ENCODE data around the gene HCN1.
"Not testable (repeated sequence)": the region's sequence is repeated elsewhere in the genome, so short reads cannot be mapped to it uniquely, and the experiment has no call there.

Gene HCN1

DNA sequence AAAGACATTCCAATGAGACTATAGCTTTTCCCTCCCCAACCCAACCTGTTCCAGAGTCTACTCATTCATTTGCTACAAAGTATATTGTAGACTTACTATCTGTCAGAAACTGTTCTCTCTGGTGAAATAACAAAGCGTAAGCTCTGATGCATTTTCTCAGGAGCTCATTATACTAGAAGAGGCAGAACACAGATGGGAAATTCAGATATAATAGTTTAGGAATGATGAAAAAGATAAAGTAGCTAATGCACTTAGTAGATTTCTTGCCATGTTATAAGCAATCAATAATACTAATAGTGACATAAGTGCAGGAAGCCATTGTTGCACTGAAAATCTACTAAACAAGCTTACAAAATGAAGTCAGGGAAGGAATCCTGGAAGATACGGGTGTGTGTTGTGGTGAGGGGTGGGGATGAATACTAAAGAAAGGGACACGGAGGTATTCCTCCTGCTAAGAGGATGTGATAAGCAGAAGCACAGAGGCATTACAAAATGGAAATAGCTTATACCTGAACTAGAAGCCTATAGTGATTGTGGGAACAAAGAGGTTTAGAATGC lies 78.2 kb downstream of the HCN1 start:
- DNase-seq (ENCODE audit: low read depth, low spot score) = no peak

DNA sequence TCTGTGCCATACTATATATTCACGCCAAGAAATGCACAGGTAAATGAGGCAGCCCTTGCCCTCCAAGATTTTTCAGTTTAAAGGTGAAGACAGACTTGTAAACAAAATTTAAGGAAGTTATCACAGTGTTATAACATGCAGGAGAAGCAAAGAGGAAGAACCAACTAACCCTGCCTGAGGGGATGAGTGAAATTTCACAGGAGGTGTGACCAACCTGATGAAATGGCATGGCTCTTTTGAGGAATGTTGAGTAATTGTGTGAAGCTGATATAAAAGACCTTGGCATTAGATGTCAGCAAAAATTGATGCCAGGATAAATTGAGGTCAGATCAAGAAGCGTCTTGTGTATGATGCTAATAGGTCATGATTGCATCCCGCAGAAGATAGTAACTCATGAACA lies 86.5 kb downstream of the HCN1 start:
- no peak for DNase-seq (ENCODE audit: low read depth, low spot score)

DNA sequence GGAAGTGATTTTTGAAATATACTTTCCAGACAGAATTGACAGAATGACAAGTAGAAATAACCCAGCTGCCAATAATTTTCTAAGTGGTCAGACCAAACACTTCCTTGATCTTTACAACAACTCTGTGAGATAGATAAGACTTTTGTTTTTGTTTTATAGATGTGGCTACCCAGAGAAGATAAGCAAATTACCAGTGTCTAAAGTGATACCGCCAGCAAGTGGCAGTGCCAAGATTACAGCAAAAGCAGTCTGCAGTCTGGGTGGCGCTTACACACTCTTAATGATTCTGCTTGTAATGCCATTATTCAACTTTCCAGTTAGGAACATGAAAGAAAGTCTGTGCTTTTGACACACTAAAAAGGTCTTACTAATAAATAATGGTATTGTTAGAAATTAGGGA lies 92.1 kb downstream of the HCN1 start:
- DNase-seq (ENCODE audit: low read depth, low spot score) = no peak

GRCh38 chr5:45601424-45601823 lies 94.8 kb downstream of the HCN1 start:
- no peak for DNase-seq (ENCODE audit: low read depth, low spot score)

- no peak for DNase-seq (ENCODE audit: low read depth, low spot score)
Observed at GRCh38 chr5:45596320-45596719, 99.9 kb downstream of the HCN1 start.

DNA sequence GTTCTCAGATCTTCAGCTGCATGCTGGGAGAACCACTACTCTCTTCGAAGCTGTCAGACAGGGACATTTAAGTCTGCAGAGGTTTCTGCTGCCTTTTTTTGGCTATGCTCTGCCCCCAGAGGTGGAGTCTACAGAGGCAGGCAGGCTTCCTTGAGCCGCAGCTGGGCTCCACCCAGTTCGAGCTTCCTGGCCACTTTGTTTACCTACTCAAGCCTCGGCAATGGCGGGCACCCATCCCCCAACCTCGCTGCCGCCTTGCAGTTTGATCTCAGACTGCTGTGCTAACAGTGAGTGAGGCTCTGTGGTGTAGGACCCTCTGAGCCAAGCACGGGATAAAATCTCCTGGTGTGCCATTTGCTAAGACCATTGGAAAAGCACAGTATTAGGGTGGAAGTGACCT lies 110.2 kb downstream of the HCN1 start:
- DNase-seq (ENCODE audit: low read depth, low spot score) = not testable (repeated sequence)

GRCh38 chr5:45578270-45578669 lies 117.9 kb downstream of the HCN1 start:
- no peak for DNase-seq (ENCODE audit: low read depth, low spot score)

DNA sequence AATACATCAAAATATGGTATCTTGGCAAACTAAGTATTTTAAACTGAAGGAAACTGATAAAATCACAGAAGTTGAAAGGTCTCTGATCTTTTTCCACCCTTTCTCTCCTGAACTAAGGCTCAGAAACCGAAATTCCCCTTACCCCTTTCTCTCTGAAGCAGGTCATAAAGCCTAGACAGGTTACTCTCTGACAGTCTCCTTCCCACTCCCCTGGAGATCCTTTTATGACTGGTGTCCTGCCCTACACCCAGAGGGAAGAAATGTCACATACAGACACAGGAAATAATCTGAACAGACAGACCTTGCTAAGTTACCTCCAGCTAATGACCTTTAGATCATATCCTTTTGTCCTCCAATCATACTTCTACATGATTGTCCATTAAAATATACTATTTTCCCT lies 127.4 kb downstream of the HCN1 start:
- no peak for DNase-seq (ENCODE audit: low read depth, low spot score)

DNA sequence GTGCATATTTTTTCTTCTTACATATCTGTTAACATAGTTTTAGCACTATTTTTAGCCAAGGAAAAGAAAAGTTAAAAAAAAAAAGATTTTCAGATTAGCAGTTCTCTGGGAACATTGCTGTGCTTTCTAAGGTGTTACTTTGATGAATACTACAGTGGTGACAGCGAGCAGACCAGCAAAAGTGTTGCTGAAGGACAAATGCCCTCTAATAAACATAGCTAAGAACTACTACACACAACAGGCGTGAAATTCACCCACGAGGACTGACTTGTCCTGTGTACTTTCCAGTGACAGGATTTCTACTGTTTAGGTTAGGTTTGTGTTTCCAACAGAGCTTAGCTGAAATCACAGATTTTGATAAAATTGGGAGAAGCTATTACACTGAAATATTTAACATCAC lies 153.8 kb downstream of the HCN1 start:
- DNase-seq (ENCODE audit: low read depth, low spot score) = no peak

GRCh38 chr5:45533663-45534062 lies 162.5 kb downstream of the HCN1 start:
- DNase-seq (ENCODE audit: low read depth, low spot score) = no peak

GRCh38 chr5:45532826-45533624 lies 163.2 kb downstream of the HCN1 start:
- DNase-seq (ENCODE audit: low read depth, low spot score) = no peak

- no peak for DNase-seq (ENCODE audit: low read depth, low spot score)
Observed at GRCh38 chr5:45521067-45521466, 175.1 kb downstream of the HCN1 start.

GRCh38 chr5:45512521-45512920 lies 183.7 kb downstream of the HCN1 start:
- DNase-seq (ENCODE audit: low read depth, low spot score) = no peak

DNA sequence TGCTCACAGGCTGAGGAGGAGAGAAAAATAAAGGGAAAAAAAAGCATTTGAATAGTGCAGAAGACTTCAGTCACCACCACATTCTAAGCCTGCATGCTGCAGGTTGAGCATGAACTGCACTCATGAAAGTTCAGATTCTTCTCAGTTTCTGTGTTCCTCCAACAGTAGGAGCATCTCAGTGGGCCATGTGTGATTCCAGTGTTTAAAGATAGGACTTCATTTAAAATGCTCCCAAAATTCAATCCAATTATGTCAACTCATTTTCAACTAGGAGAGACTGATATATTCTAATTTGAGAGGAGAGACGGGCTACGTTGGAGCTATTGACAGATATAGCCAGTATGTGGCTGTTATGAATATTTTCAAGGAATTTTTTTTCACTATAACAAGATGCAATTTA lies 186.8 kb downstream of the HCN1 start:
- no peak for DNase-seq (ENCODE audit: low read depth, low spot score)

DNA sequence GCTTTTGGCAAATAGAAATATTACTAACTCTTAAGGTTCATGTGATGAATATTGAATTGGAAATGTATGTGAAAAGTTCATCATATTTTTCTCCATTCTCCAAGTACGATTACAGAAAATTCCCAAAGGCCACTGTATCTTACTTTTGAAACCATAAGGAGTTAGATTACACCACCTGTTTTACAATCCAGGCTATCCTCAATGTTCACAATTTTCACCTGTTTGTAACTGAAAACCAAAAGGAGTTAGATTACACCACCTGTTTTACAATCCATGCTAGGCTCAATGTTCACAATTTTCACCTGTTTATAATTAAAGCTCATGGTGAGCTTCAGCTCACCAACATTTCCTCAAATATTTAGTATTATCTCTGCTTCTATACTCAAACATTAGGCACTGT lies 188.0 kb downstream of the HCN1 start:
- no peak for DNase-seq (ENCODE audit: low read depth, low spot score)

GRCh38 chr5:45507178-45507577 lies 189.0 kb downstream of the HCN1 start:
- DNase-seq (ENCODE audit: low read depth, low spot score) = no peak

GRCh38 chr5:45499006-45499405 lies 197.2 kb downstream of the HCN1 start:
- DNase-seq (ENCODE audit: low read depth, low spot score) = not testable (repeated sequence)

DNA sequence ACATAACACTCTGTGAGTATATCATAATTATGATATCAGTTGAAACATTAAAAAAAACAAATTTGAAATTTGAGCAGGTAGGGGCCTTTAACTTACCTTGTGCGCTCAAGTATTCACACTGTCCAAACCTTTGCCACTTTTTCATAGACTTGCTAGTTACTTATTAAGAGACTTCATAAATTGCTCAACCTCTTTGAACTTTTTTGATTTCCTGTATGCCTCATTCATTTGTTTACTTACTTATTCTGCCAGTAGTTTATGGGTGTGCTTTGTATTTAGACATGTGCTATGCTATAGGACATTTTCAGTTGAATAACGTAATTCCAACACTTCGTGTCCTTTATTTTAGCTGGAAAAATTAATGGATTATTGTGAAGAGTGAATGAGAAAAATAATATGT lies 204.8 kb downstream of the HCN1 start:
- DNase-seq (ENCODE audit: low read depth, low spot score) = no peak

DNA sequence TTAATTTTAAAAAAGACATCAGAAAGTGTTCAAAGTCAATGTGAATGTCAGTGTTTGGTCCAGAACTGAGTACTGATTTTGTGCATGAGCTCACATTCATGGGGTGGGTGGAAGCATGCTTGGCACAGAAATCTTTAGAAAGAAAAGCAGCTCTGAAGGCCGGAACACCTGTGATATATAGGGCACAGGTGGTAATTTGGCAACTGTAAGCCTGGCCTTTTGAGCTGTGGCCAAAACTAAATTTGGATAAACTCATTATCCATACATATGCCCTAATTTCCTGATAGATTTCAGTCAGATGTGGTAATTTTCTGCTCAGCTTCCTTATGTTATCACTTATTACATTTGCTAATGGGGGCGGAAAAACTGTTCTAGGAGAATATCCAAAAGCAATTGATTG lies 211.4 kb downstream of the HCN1 start:
- no peak for DNase-seq (ENCODE audit: low read depth, low spot score)

GRCh38 chr5:45454114-45454513 lies 242.1 kb downstream of the HCN1 start:
- no peak for DNase-seq (ENCODE audit: low read depth, low spot score)

GRCh38 chr5:45444856-45445255 lies 251.3 kb downstream of the HCN1 start:
- not testable (repeated sequence) for DNase-seq (ENCODE audit: low read depth, low spot score)

DNA sequence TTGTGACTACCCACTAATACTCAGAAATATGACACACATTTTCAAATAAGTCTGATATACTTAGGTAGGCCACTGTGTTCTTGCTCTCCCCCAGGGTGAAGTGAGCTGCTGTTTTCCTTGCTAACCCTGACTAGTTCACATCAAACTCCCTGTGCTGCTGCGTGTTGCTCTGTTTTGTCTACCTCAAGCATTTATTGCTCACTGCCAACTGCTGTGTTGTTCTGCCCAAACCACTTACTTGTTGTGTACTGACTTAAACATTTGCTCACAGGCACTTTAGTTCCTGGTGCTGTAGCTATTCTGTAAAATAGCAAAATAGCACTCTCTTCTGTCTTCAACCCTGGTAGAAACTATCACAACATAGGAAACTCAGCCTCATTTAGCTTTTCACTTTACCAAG lies 255.7 kb downstream of the HCN1 start:
- DNase-seq (ENCODE audit: low read depth, low spot score) = no peak

- DNase-seq (ENCODE audit: low read depth, low spot score) = no peak
Observed at GRCh38 chr5:45437752-45438151, 258.4 kb downstream of the HCN1 start.

Measured in brain pericyte (primary cell).